Sigmoid colon (tissue), 4 donors: ENCODE results near the gene WDFY2.

ENCODE experiments used
- EP300 ChIP-seq, 4 donors: sonication (generic); formaldehyde crosslinking; IDR thresholded peaks; one replicate each; pipeline ENCODE4 v1.6.1; 2017; ENCODE audit warnings: antibody characterized with exemption in 4 of 4
- POLR2A ChIP-seq, 2 donors: fragments of 450-650 bp; IDR thresholded peaks; one replicate each; pipeline ENCODE4 v1.6.1; 2016; ENCODE audit warnings: antibody characterized with exemption in 2 of 2, mild to moderate bottlenecking in 2 of 2, moderate library complexity in 2 of 2
- POLR2AphosphoS5 ChIP-seq, 4 donors: sonication (generic); formaldehyde crosslinking; IDR thresholded peaks; one replicate each; pipeline ENCODE4 v1.6.1; 2017; ENCODE audit warnings: antibody characterized with exemption in 4 of 4
- TF ChIP-seq, protein P1 (sequence below), 4 experiments: fragments of 450-650 bp in 3 of 4; fragments of 200-600 bp in 1 of 4; IDR thresholded peaks; one replicate each; pipeline ENCODE4 v1.5.1; 2016 to 2019; ENCODE audit warnings: antibody characterized with exemption in 4 of 4, mild to moderate bottlenecking in 3 of 4, moderate library complexity in 2 of 4

DNA sequence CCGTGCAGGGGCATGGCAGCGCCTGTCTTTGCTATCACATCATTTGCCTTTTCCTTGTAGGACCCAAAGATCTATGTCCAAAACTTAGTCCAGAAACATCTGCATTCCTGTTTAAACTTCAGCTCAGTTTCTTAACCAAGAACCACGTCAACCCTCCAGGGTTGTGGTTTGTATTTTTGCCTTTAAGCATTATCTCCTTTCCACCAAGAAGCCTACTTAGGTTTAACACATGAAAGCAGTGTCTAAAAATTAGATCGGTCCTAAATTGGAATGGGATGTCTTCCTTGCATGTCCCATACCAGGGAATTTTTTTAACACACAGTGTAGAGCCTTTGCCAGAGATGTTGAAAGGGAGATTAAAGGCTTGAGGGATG, 180.9 kb downstream of the WDFY2 start:
- TF ChIP-seq, protein P1, sequence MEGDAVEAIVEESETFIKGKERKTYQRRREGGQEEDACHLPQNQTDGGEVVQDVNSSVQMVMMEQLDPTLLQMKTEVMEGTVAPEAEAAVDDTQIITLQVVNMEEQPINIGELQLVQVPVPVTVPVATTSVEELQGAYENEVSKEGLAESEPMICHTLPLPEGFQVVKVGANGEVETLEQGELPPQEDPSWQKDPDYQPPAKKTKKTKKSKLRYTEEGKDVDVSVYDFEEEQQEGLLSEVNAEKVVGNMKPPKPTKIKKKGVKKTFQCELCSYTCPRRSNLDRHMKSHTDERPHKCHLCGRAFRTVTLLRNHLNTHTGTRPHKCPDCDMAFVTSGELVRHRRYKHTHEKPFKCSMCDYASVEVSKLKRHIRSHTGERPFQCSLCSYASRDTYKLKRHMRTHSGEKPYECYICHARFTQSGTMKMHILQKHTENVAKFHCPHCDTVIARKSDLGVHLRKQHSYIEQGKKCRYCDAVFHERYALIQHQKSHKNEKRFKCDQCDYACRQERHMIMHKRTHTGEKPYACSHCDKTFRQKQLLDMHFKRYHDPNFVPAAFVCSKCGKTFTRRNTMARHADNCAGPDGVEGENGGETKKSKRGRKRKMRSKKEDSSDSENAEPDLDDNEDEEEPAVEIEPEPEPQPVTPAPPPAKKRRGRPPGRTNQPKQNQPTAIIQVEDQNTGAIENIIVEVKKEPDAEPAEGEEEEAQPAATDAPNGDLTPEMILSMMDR (IDR thresholded peaks at IDR 0.05), result no peak
- TF ChIP-seq POLR2AphosphoS5 (IDR thresholded peaks at IDR 0.05), result no peak
- TF ChIP-seq POLR2A (IDR thresholded peaks at IDR 0.05), result no peak
- no peak for TF ChIP-seq EP300 (IDR thresholded peaks at IDR 0.05)
